Right lobe of liver (tissue), 4 donors: ENCODE results near the gene FURIN.

Experiments
- POLR2A ChIP-seq: fragments of 450-650 bp; IDR thresholded peaks from one replicate; pipeline ENCODE4 v1.6.1; 2017; ENCODE audit warnings: antibody characterized with exemption, mild to moderate bottlenecking
- TF ChIP-seq, protein P1 (sequence below), 4 donors: fragments of 200-600 bp in 3 of 4; fragments of 450-650 bp in 1 of 4; IDR thresholded peaks; one replicate each; pipeline versions ENCODE4 v1.5.1 to v1.8.0; 2016 to 2022; ENCODE audit warnings: antibody characterized with exemption in 4 of 4, mild to moderate bottlenecking in 2 of 4
- donor health status: DM: no; HTN: no; CAD: no.
- donor health status: DM: no; HTN: no; CAD: no.
- donor health status: DM: no; HTN: yes; CAD: no.

GRCh38 chr15:90892498-90893174 is 24.2 kb downstream of the FURIN start:
- TF ChIP-seq, protein P1, sequence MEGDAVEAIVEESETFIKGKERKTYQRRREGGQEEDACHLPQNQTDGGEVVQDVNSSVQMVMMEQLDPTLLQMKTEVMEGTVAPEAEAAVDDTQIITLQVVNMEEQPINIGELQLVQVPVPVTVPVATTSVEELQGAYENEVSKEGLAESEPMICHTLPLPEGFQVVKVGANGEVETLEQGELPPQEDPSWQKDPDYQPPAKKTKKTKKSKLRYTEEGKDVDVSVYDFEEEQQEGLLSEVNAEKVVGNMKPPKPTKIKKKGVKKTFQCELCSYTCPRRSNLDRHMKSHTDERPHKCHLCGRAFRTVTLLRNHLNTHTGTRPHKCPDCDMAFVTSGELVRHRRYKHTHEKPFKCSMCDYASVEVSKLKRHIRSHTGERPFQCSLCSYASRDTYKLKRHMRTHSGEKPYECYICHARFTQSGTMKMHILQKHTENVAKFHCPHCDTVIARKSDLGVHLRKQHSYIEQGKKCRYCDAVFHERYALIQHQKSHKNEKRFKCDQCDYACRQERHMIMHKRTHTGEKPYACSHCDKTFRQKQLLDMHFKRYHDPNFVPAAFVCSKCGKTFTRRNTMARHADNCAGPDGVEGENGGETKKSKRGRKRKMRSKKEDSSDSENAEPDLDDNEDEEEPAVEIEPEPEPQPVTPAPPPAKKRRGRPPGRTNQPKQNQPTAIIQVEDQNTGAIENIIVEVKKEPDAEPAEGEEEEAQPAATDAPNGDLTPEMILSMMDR (IDR thresholded peaks at IDR 0.05): no peak
- TF ChIP-seq POLR2A: no peak
